Osteoblast (primary cell): Measurements from ENCODE around the gene EFS. TPM values are rescaled to one million over a fixed set of nuclear protein-coding genes. Genes with fewer than 3 reads are reported as not detected.
"Not testable (repeated sequence)": the region's sequence is repeated elsewhere in the genome, so short reads cannot be mapped to it uniquely, and the experiment has no call there.

Experiments
- DNase-seq: peaks from one replicate; pipeline ENCODE4 v3.0.0; 2011; ENCODE audit warnings: low spot score, mixed read lengths; ENCODE audit not compliant: insufficient read length; ENCODE audit errors: missing footprints
- H2AFZ ChIP-seq: 2 replicates; pipeline ENCODE4 v1.6.0; 2011; ENCODE audit warnings: mild to moderate bottlenecking, low read length
- H3K27ac ChIP-seq: 2 replicates; pipeline ENCODE4 v1.5.1; 2011; ENCODE audit warnings: mild to moderate bottlenecking, low read depth, low read length, moderate library complexity
- H3K27me3 ChIP-seq: 2 replicates; pipeline ENCODE4 v1.6.0; 2012; ENCODE audit warnings: mild to moderate bottlenecking, control low read depth, inconsistent platforms, low read length, moderate library complexity; ENCODE audit not compliant: insufficient read depth
- H3K36me3 ChIP-seq: 2 replicates; pipeline ENCODE4 v1.5.1; 2011; ENCODE audit warnings: mild to moderate bottlenecking, low read length, control low read depth, moderate library complexity; ENCODE audit not compliant: insufficient read depth
- H3K4me1 ChIP-seq: 2 replicates; pipeline ENCODE4 v1.5.1; 2011; ENCODE audit warnings: mild to moderate bottlenecking, low read length, control low read depth, moderate library complexity; ENCODE audit not compliant: insufficient read depth
- H3K4me2 ChIP-seq: 2 replicates; pipeline ENCODE4 v1.6.0; 2011; ENCODE audit warnings: mild to moderate bottlenecking, low read length; ENCODE audit not compliant: insufficient read depth
- H3K4me3 ChIP-seq: fragments of 200-600 bp; sonication (generic); 3 replicates; pipeline ENCODE4 v1.5.1; 2012; ENCODE audit warnings: mild to moderate bottlenecking, low read length, inconsistent platforms; ENCODE audit not compliant: insufficient read depth
- H3K79me2 ChIP-seq: 2 replicates; pipeline ENCODE4 v1.6.0; 2012; ENCODE audit warnings: mild to moderate bottlenecking, low read length, control low read depth, inconsistent platforms; ENCODE audit not compliant: insufficient read depth
- H3K9me3 ChIP-seq: 2 replicates; pipeline ENCODE4 v1.5.1; 2011; ENCODE audit warnings: low read depth, low read length, control low read depth
- H4K20me1 ChIP-seq: 2 replicates; pipeline ENCODE4 v1.6.0; 2012; ENCODE audit warnings: mild to moderate bottlenecking, low read length, control low read depth; ENCODE audit not compliant: insufficient read depth
- total RNA-seq: library from RNA; depleted of rRNA; stranded (reverse); fragments of >200 nt; gene quantifications from 2 replicates; pipeline ENCODE4 v1.2.3, GENCODE V29; 2012
- TF ChIP-seq, protein P1 (sequence below): IDR thresholded peaks from 2 replicates; pipeline ENCODE4 v1.5.1; 2011; ENCODE audit warnings: mild to moderate bottlenecking, low read depth, low read length, moderate library complexity; ENCODE audit errors: extremely low read depth

EFS gene
- total RNA-seq, 1 donor: 9.8 TPM

- TF ChIP-seq, protein P1, sequence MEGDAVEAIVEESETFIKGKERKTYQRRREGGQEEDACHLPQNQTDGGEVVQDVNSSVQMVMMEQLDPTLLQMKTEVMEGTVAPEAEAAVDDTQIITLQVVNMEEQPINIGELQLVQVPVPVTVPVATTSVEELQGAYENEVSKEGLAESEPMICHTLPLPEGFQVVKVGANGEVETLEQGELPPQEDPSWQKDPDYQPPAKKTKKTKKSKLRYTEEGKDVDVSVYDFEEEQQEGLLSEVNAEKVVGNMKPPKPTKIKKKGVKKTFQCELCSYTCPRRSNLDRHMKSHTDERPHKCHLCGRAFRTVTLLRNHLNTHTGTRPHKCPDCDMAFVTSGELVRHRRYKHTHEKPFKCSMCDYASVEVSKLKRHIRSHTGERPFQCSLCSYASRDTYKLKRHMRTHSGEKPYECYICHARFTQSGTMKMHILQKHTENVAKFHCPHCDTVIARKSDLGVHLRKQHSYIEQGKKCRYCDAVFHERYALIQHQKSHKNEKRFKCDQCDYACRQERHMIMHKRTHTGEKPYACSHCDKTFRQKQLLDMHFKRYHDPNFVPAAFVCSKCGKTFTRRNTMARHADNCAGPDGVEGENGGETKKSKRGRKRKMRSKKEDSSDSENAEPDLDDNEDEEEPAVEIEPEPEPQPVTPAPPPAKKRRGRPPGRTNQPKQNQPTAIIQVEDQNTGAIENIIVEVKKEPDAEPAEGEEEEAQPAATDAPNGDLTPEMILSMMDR: no peak
- no peak for DNase-seq
- Histone ChIP-seq H4K20me1 (no peaks in the 10 kb centered on the region), H2AFZ (no peak overlapping the region), H3K9me3 (no peaks in the 10 kb centered on the region), H3K27ac (no peak overlapping the region), H3K4me3 (no peak overlapping the region), H3K36me3 (no peaks in the 10 kb centered on the region), H3K4me1 (no peaks in the 10 kb centered on the region), H3K4me2 (no peak overlapping the region), H3K79me2 (no peaks in the 10 kb centered on the region), H3K27me3 (peaks cover 2% of the 10 kb centered on the region)
Observed at GRCh38 chr14:23389396-23389795, 24.4 kb upstream of the EFS start.

GRCh38 chr14:23388996-23389395, 24.0 kb upstream of the EFS start:
- Histone ChIP-seq H3K27me3 (peaks cover 2% of the 10 kb centered on the region), H3K27ac (no peak overlapping the region), H3K4me2 (no peak overlapping the region), H3K4me3 (no peak overlapping the region), H3K36me3 (no peaks in the 10 kb centered on the region), H3K9me3 (no peaks in the 10 kb centered on the region), H4K20me1 (no peaks in the 10 kb centered on the region), H3K4me1 (no peaks in the 10 kb centered on the region), H3K79me2 (no peaks in the 10 kb centered on the region), H2AFZ (no peak overlapping the region)
- TF ChIP-seq, protein P1: no peak
- no peak for DNase-seq

DNA sequence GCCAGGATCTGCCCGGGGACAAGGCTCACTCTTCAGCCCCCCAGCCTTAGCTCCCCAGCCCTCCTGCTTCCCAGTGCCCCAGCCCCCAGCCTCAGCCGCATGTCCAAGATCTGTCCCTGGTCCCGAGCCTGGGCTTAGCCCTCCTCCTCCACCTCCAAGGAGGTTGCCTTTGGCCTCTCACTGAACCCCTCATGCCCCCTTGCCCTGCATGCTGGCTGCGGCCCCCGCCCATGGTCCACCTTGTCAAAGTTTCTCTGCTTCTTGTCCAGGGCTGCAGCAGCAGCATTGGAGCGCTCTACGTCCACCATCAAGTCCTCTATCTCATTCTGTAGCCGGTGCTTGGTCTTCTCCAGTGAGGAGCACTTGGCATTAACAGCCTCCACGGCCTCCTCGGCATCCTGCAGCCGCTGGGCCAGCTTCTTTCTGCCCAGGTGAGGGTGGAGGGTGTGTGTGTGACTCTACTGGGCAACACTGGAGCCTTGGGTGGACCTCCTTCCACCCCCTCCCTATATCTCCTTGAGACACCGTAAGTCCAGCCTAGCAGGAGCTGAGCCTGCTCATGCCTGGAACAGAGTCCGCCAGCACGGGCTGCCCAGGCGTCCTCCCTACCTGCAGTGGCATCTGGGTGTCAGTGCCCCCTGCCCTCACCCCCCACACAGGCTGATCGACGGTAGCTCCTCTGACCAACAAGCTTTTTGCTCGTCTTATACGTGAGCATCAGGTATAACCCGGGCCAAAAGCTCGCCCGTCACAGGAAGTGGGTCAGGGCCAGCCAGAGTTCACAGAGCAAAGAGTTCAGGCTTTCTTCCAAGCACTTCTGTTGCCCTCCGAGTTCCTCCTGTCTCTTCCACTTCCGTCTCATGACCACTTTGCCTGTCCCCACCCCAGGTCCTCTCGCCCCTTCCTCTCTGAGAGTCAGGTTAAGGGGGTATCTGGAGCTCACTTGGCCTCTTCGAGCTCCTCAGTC, 23.2 kb upstream of the EFS start:
- Histone ChIP-seq H3K4me3 (no peak overlapping the region), H3K36me3 (no peaks in the 10 kb centered on the region), H3K4me1 (no peaks in the 10 kb centered on the region), H4K20me1 (no peaks in the 10 kb centered on the region), H3K9me3 (no peaks in the 10 kb centered on the region), H3K27ac (no peak overlapping the region), H3K79me2 (no peaks in the 10 kb centered on the region), H3K27me3 (peaks cover 2% of the 10 kb centered on the region), H2AFZ (no peak overlapping the region), H3K4me2 (no peak overlapping the region)
- TF ChIP-seq, protein P1: no peak
- DNase-seq: no peak

- H3K4me1 ChIP-seq: no peaks in the 10 kb centered on the region
- H3K27me3 ChIP-seq: no peaks in the 10 kb centered on the region
- no peaks in the 10 kb centered on the region for H3K79me2 ChIP-seq
- H3K36me3 ChIP-seq: no peaks in the 10 kb centered on the region
- H3K4me3 ChIP-seq: no peak overlapping the region
- no peak overlapping the region for H2AFZ ChIP-seq
- H3K27ac ChIP-seq: no peak overlapping the region
- H3K4me2 ChIP-seq: no peak overlapping the region
- TF ChIP-seq, protein P1: no peak
- H3K9me3 ChIP-seq: no peaks in the 10 kb centered on the region
- no peak for DNase-seq
- no peaks in the 10 kb centered on the region for H4K20me1 ChIP-seq
Observed at GRCh38 chr14:23386999-23387398, 22.0 kb upstream of the EFS start.

DNA sequence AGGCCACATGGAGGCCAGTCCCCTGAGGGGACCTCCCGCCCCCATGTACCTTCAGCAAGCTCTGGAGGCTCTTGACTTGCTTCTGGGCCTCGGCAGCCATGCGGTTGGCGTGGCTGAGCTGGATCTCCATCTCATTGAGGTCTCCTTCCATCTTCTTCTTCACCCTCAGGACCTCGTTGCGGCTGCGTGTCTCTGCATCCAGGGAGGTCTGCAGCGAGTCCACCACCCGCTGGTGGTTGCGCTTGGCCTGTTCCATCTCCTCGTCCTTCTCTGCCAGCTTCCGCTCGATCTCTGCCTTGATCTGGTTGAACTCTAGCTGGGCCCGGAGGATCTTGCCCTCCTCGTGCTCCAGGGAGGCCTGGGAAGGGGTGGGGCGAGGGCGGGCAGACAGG, 21.3 kb upstream of the EFS start:
- not testable (repeated sequence) for H4K20me1 ChIP-seq, H3K9me3 ChIP-seq, H3K27ac ChIP-seq, DNase-seq, H3K4me2 ChIP-seq, H3K4me1 ChIP-seq, H3K27me3 ChIP-seq, H2AFZ ChIP-seq, H3K79me2 ChIP-seq, H3K36me3 ChIP-seq, H3K4me3 ChIP-seq
